Duodenal mucosa (tissue), 2 donors: Measurements from ENCODE around the gene GLT6D1.
"Not testable (repeated sequence)": the region's sequence is repeated elsewhere in the genome, so short reads cannot be mapped to it uniquely, and the experiment has no call there.

Experiments used
- H3K27ac ChIP-seq: one replicate; pipeline ENCODE4 v1.7.0; 2013; ENCODE audit warnings: low read depth, low read length
- H3K27me3 ChIP-seq, 2 donors: one replicate each; pipeline ENCODE4 v1.7.0; 2013; ENCODE audit warnings: low read length in 2 of 2, control low read depth in 1 of 2; ENCODE audit not compliant: insufficient read depth in 2 of 2, control insufficient read depth in 1 of 2
- H3K36me3 ChIP-seq, 2 donors: one replicate each; pipeline ENCODE4 v1.7.0; 2013; ENCODE audit warnings: low read length in 2 of 2, control low read depth in 1 of 2; ENCODE audit not compliant: insufficient read depth in 2 of 2, control insufficient read depth in 1 of 2
- H3K4me1 ChIP-seq, 2 donors: one replicate each; pipeline ENCODE4 v1.7.0; 2013; ENCODE audit warnings: low read length in 2 of 2, control low read depth in 1 of 2; ENCODE audit not compliant: insufficient read depth in 2 of 2, control insufficient read depth in 1 of 2
- H3K4me3 ChIP-seq, 2 donors: one replicate each; pipeline ENCODE4 v1.7.0; 2013; ENCODE audit warnings: low read length in 2 of 2, low read depth in 1 of 2
- H3K9ac ChIP-seq, 2 donors: one replicate each; pipeline ENCODE4 v1.7.0; 2013; ENCODE audit warnings: low read length in 2 of 2, low read depth in 1 of 2
- H3K9me3 ChIP-seq, 2 donors: one replicate each; pipeline ENCODE4 v1.7.0; 2013; ENCODE audit warnings: low read length in 2 of 2, control low read depth in 1 of 2; ENCODE audit not compliant: control insufficient read depth in 1 of 2

GLT6D1 gene

DNA sequence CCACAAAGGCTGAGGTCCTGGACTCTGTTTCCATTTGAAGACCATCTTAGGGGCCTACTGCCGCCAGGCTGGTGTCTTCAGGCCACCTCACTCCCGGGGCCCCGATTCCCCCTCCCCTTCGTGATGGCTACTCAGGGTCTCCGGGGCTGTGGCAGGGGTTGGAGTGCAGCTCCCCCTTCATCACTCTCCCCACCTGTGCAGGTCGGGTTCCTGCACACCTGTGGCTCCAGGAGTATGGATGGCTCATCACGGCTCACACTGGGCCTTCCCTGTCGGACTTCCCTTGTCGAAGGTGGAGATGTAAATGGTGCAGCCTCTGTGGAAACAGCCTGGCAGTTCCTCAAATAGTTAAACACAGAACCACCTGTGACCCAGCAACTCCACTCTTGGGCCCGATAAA is 35.6 kb upstream of the GLT6D1 start:
- no peaks in the 10 kb centered on the region for H3K9me3 ChIP-seq
- no peak overlapping the region for H3K27ac ChIP-seq
- H3K27me3 ChIP-seq = no peaks in the 10 kb centered on the region
- H3K4me3 ChIP-seq = no peak overlapping the region
- H3K36me3 ChIP-seq = no peaks in the 10 kb centered on the region
- no peaks in the 10 kb centered on the region for H3K4me1 ChIP-seq
- H3K9ac ChIP-seq = no peak overlapping the region

DNA sequence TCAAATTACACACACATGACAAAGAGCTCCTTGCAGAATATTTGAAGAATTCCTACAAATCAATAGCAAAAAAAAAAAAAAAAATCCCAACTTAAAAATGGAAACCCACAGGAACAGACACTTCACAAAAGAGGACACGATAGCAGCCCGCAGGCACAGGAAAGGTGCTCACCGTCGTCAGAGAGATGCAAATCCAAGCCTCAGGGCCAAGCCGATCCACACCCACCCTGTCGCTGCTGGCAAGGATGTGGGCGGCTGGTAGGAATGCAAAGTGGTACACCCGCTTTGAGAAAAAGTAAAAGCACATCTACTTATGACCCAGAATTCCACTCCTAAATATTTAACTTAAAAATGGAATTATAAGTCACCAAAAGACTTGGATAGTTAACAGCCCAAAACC is 34.6 kb upstream of the GLT6D1 start:
- Histone ChIP-seq H3K9me3 (no peaks in the 10 kb centered on the region), H3K4me3 (no peak overlapping the region), H3K4me1 (no peaks in the 10 kb centered on the region), H3K36me3 (no peaks in the 10 kb centered on the region), H3K27me3 (no peaks in the 10 kb centered on the region), H3K9ac (no peak overlapping the region), H3K27ac (no peak overlapping the region)

DNA sequence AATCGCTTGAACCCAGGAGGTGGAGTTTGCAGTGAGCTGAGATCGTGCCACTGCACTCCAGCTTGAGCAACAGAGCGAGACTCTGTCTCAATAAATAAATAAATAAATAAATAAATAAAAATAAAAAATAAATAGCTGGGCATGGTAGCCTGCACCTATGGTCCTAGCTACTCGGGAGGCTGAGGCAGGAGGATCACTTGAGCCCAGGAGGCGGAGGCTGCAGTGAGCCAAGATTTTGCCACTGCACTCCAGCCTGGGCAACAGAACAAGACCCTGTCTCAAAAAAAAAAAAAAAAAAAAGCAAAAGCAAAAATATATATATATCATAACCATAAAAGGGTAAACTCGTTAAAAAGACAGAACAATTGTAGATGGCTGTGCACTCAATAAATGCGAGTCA is 33.4 kb upstream of the GLT6D1 start:
- H3K9me3 ChIP-seq, H3K4me3 ChIP-seq, H3K27me3 ChIP-seq, H3K27ac ChIP-seq, H3K36me3 ChIP-seq, H3K9ac ChIP-seq, H3K4me1 ChIP-seq: not testable (repeated sequence)

DNA sequence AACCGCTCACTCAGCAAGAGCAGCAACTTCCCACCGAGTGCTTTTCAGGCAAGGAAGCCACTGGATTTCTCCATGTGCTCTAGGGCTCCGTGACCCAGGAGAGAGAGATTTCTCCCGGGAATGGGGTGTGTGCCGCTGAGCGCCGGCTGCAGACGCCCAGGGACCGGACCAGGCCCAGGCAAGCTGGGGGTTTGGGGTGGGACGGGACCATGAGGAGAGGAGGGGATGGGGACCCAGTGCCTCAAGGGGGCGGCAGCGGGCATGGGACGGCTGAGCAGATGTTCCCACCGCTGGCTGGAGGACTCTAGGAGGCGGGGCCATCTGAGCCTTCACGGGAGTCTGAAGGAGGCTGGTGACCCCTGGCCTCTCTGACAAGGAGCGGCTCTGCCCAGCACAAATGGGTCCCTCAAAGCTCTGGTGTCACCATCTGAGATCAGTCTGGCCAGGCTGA is 32.3 kb upstream of the GLT6D1 start:
- Histone ChIP-seq H3K36me3 (no peaks in the 10 kb centered on the region), H3K27ac (no peak overlapping the region), H3K9ac (no peak overlapping the region), H3K4me1 (no peaks in the 10 kb centered on the region), H3K9me3 (no peaks in the 10 kb centered on the region), H3K27me3 (no peaks in the 10 kb centered on the region), H3K4me3 (no peak overlapping the region)

- Histone ChIP-seq H3K4me1 (no peaks in the 10 kb centered on the region), H3K9me3 (no peaks in the 10 kb centered on the region), H3K9ac (no peak overlapping the region), H3K27ac (no peak overlapping the region), H3K27me3 (no peaks in the 10 kb centered on the region), H3K4me3 (no peak overlapping the region), H3K36me3 (no peaks in the 10 kb centered on the region)
These were observed 31.6 kb upstream of the GLT6D1 start for GRCh38 chr9:135670721-135671590.

DNA sequence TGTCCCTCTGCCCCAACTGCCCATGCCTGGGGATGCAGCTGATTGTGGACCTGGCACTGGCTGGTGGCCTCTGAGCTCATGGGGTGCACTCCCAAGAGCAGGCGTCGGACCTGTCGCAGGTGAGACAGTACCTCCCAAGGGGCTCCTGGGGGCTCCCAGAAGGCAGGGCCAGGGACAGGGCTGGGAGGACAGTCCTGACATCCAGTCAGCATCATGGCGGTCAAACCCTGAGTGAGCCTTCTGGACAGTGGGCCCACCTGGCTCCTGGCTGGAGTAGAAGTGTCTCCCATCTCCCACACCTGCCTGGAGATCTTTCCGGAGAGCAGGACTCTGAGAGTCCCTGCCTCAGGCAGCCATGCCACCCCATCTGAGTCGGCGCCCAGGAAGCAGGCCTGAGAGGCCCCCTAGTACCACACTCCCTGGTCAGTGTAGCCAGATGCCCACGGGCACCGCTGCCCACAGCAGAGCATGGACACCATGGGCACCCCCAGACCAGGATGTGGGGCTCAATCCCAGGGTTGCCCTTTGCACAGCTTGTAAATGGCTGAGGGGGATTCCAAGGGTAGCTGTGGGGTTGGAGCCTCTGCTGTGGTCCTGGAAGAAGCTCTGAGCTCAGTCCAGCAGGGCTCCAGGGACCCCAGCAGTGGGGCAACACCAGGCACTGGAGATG is 30.4 kb upstream of the GLT6D1 start:
- no peak overlapping the region for H3K4me3 ChIP-seq
- no peak overlapping the region for H3K9ac ChIP-seq
- no peak overlapping the region for H3K27ac ChIP-seq
- no peaks in the 10 kb centered on the region for H3K27me3 ChIP-seq
- H3K4me1 ChIP-seq = no peaks in the 10 kb centered on the region
- H3K36me3 ChIP-seq = no peaks in the 10 kb centered on the region
- no peaks in the 10 kb centered on the region for H3K9me3 ChIP-seq

DNA sequence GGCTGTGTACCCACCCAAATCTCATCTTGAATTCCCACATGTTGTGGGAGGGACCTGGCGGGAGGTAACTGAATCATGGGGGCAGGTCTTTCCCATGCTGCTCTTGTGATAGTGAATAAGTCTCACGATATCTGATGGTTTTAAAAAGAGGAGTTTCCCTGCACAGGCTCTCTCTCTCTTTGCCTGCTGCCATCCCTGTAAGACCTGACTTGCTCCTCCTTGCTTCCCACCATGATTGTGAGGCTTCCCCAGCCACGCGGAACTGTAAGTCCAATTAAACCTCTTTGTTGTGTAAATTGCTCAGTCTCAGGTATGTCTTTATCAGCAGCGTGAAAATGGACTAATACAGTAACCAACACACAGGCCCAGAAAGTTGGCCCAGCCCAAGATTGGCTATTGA is 29.7 kb upstream of the GLT6D1 start:
- H3K4me1 ChIP-seq, H3K27me3 ChIP-seq, H3K4me3 ChIP-seq: not testable (repeated sequence)

GRCh38 chr9:135667463-135668001 is 28.2 kb upstream of the GLT6D1 start:
- Histone ChIP-seq H3K27me3 (no peaks in the 10 kb centered on the region), H3K4me1 (no peaks in the 10 kb centered on the region), H3K27ac (no peak overlapping the region), H3K36me3 (no peaks in the 10 kb centered on the region), H3K9me3 (no peaks in the 10 kb centered on the region), H3K4me3 (no peak overlapping the region), H3K9ac (no peak overlapping the region)

More for the DNA sequence above, 29.7 kb upstream of the GLT6D1 start:
- H3K9me3 ChIP-seq, H3K27ac ChIP-seq, H3K36me3 ChIP-seq, H3K9ac ChIP-seq: not testable (repeated sequence)

DNA sequence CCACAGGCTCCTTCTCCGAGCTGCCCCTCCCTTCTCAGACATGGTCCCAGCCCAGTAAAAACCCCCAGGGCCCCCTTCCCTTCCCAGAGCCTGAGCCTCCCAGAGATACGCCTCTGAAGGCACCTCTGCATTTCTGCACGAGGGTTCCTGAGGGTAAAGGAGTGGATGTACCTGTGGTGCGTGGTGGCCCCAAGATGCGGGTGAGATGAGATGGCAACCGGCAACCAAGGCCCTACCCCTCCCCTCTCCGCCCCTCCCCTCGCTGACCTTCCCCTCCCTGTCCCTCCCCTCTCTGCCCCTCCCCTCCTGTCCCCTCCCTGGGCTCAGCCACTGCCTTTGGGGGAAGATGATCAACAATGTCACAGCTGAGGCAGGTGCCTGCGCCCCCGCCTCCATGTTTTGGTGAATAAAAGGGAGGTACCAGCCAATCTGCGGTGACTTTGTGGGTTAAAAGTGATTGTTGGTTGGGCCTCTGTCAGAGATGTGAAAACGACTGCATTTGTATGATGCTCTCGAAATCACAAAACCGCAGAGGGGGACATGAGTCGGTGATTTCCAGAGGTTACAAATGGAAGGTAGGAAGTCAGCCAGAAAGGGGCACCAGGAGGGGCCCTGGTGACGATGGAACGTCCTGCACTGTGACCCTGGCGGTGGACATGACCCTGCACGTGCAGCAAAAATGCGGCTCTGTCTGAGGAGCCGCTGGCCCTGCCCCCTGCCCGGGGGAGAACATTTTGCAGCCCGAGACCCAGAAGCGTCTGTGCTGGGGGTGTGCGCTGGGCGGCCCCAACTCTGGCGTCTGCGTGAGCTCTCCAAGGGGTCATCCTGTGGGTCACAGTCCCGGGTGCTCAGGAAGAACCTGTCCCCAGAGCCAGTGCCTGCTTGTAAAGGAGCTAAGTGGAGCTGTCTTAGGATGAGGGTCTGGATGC is 27.5 kb upstream of the GLT6D1 start:
- H3K9me3 ChIP-seq = no peaks in the 10 kb centered on the region

More for the DNA sequence above, 27.5 kb upstream of the GLT6D1 start:
- H3K36me3 ChIP-seq = no peaks in the 10 kb centered on the region
- no peak overlapping the region for H3K9ac ChIP-seq
- no peak overlapping the region for H3K4me3 ChIP-seq
- no peaks in the 10 kb centered on the region for H3K4me1 ChIP-seq
- no peak overlapping the region for H3K27ac ChIP-seq
- H3K27me3 ChIP-seq = no peaks in the 10 kb centered on the region
